ENCODE data around the gene P2RY14. TPM values are rescaled to one million over a fixed set of nuclear protein-coding genes. Genes with fewer than 3 reads are reported as not detected.

Gene P2RY14
- total and polyA plus RNA-seq, 2 of the 13 experiments (the other 11 are each of a cell fraction or from before 2014, with no cell fraction given), result not detected

GRCh38 chr3:151226088-151226563 lies 52.2 kb downstream of the P2RY14 start (continued):
- TF ChIP-seq TBX2 (CRISPR knock-in tag; IDR thresholded peaks at IDR 0.05; ENCODE audit: borderline replicate concordance) (peak; percentile 74), TAF15 (IDR thresholded peaks at IDR 0.05; ENCODE audit: low read depth, low read length, poor library complexity, severe bottlenecking) (no peak), MED8 (CRISPR knock-in tag; IDR thresholded peaks at IDR 0.05; ENCODE audit: insufficient replicate concordance) (no peak), ZNF205 (CRISPR knock-in tag; IDR thresholded peaks at IDR 0.05) (no peak), SOX5 (CRISPR knock-in tag; IDR thresholded peaks at IDR 0.05; ENCODE audit: borderline replicate concordance) (peak; percentile 36; the same call in 1 of the 2 replicates), SNAPC4 (CRISPR knock-in tag; IDR thresholded peaks at IDR 0.05) (no peak), KLF16 (CRISPR knock-in tag; IDR thresholded peaks at IDR 0.05) (no peak), HNF4G (IDR thresholded peaks at IDR 0.05; ENCODE audit: borderline replicate concordance, low read depth, low read length) (no peak), HNF4G (CRISPR knock-in tag; IDR thresholded peaks at IDR 0.05; ENCODE audit: borderline replicate concordance, low read depth) (no peak), RBM39 (IDR thresholded peaks at IDR 0.05; ENCODE audit: low read depth, low read length, poor library complexity, severe bottlenecking) (no peak), ZNF670 (CRISPR knock-in tag; IDR thresholded peaks at IDR 0.05; ENCODE audit: borderline replicate concordance) (no peak), SP5 (CRISPR knock-in tag; IDR thresholded peaks at IDR 0.05; ENCODE audit: borderline replicate concordance, low read depth) (no peak), PHF8 (CRISPR knock-in tag; IDR thresholded peaks at IDR 0.05) (no peak), HMG20A (CRISPR knock-in tag; IDR thresholded peaks at IDR 0.05; ENCODE audit: borderline replicate concordance) (peak; percentile 32; the same call in 1 of the 2 replicates)
- TF ChIP-seq, protein P1, sequence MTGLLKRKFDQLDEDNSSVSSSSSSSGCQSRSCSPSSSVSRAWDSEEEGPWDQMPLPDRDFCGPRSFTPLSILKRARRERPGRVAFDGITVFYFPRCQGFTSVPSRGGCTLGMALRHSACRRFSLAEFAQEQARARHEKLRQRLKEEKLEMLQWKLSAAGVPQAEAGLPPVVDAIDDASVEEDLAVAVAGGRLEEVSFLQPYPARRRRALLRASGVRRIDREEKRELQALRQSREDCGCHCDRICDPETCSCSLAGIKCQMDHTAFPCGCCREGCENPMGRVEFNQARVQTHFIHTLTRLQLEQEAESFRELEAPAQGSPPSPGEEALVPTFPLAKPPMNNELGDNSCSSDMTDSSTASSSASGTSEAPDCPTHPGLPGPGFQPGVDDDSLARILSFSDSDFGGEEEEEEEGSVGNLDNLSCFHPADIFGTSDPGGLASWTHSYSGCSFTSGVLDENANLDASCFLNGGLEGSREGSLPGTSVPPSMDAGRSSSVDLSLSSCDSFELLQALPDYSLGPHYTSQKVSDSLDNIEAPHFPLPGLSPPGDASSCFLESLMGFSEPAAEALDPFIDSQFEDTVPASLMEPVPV (CRISPR knock-in tag; IDR thresholded peaks at IDR 0.05), result no peak
- TF ChIP-seq, protein P2, sequence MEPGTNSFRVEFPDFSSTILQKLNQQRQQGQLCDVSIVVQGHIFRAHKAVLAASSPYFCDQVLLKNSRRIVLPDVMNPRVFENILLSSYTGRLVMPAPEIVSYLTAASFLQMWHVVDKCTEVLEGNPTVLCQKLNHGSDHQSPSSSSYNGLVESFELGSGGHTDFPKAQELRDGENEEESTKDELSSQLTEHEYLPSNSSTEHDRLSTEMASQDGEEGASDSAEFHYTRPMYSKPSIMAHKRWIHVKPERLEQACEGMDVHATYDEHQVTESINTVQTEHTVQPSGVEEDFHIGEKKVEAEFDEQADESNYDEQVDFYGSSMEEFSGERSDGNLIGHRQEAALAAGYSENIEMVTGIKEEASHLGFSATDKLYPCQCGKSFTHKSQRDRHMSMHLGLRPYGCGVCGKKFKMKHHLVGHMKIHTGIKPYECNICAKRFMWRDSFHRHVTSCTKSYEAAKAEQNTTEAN (CRISPR knock-in tag; conservative IDR thresholded peaks at IDR 0.05), result no peak
- TF ChIP-seq, protein P3, sequence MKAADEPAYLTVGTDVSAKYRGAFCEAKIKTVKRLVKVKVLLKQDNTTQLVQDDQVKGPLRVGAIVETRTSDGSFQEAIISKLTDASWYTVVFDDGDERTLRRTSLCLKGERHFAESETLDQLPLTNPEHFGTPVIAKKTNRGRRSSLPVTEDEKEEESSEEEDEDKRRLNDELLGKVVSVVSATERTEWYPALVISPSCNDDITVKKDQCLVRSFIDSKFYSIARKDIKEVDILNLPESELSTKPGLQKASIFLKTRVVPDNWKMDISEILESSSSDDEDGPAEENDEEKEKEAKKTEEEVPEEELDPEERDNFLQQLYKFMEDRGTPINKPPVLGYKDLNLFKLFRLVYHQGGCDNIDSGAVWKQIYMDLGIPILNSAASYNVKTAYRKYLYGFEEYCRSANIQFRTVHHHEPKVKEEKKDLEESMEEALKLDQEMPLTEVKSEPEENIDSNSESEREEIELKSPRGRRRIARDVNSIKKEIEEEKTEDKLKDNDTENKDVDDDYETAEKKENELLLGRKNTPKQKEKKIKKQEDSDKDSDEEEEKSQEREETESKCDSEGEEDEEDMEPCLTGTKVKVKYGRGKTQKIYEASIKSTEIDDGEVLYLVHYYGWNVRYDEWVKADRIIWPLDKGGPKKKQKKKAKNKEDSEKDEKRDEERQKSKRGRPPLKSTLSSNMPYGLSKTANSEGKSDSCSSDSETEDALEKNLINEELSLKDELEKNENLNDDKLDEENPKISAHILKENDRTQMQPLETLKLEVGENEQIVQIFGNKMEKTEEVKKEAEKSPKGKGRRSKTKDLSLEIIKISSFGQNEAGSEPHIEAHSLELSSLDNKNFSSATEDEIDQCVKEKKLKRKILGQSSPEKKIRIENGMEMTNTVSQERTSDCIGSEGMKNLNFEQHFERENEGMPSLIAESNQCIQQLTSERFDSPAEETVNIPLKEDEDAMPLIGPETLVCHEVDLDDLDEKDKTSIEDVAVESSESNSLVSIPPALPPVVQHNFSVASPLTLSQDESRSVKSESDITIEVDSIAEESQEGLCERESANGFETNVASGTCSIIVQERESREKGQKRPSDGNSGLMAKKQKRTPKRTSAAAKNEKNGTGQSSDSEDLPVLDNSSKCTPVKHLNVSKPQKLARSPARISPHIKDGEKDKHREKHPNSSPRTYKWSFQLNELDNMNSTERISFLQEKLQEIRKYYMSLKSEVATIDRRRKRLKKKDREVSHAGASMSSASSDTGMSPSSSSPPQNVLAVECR (CRISPR knock-in tag; IDR thresholded peaks at IDR 0.05; ENCODE audit: borderline replicate concordance), result no peak

Measured in HepG2 (cell line).